ENCODE data around the gene TXNDC15. TPM values are rescaled to one million over a fixed set of nuclear protein-coding genes. Genes with fewer than 3 reads are reported as not detected.
"Not testable (repeated sequence)": the region's sequence is repeated elsewhere in the genome, so short reads cannot be mapped to it uniquely, and the experiment has no call there.

TXNDC15 gene
- total and polyA plus RNA-seq, 4 donors = 29.3 to 53.1 (median 44.2) TPM

DNA sequence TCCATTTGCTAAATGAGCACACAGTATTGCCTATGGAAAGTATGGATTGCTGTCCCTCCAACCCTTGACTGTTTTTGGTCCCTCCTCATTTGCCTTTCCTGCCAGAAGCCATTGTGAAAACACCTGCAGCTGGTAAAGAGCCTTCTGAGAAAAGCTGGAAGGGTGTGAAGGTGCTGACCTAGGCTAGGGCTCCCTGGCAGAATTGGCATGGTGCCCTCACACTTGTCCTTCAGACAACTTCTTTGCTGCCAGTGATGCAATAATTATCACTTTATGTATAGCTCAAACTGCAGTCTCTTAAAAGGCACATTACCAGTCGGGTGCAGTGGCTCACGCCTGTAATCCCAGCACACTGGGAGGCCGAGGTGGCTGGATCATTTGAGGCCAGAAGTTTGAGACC is 4.2 kb downstream of the TXNDC15 start:
- Histone ChIP-seq H3K9ac (ENCODE audit: low read depth in 1 of 2, low read length in 2 of 2) (no peak overlapping the region), H3K36me3 (ENCODE audit: control insufficient read depth in 4 of 4, insufficient read depth in 3 of 4, low read depth in 1 of 4, low read length in 3 of 4) (no peaks in the 10 kb centered on the region), H3K9me3 (ENCODE audit: control insufficient read depth in 4 of 4, low read length in 3 of 4) (no peaks in the 10 kb centered on the region), H3K27ac (ENCODE audit: low read depth in 1 of 2, low read length in 2 of 2) (no peak overlapping the region), H3K27me3 (ENCODE audit: control insufficient read depth in 4 of 4, insufficient read depth in 4 of 4, low read length in 3 of 4) (no peaks in the 10 kb centered on the region), H3K4me3 (ENCODE audit: low read depth in 1 of 3, low read length in 3 of 3) (no peak overlapping the region), H3K4me1 (ENCODE audit: control insufficient read depth in 4 of 4, insufficient read depth in 4 of 4, low read length in 3 of 4) (peaks cover 0 to 11% (median 5%) of the 10 kb centered on the region in 4 donors)
- 91% methylated on average over 3 of the region's 3 CpGs for WGBS
- DNase-seq (ENCODE audit: low spot score) = no peak
- TF ChIP-seq TAF1 (conservative IDR thresholded peaks at IDR 0.05) (no peak), NR2F2 (IDR thresholded peaks at IDR 0.05) (no peak), FOXA1 (IDR thresholded peaks at IDR 0.05) (no peak), HNF4G (IDR thresholded peaks at IDR 0.05) (no peak), EGR1 (IDR thresholded peaks at IDR 0.05; ENCODE audit: low read depth in 2 of 2) (no peak), YY1 (IDR thresholded peaks at IDR 0.05) (no peak), RXRA (IDR thresholded peaks at IDR 0.05) (no peak)
- TF ChIP-seq, protein P1, sequence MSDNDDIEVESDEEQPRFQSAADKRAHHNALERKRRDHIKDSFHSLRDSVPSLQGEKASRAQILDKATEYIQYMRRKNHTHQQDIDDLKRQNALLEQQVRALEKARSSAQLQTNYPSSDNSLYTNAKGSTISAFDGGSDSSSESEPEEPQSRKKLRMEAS (IDR thresholded peaks at IDR 0.05) = no peak

DNA sequence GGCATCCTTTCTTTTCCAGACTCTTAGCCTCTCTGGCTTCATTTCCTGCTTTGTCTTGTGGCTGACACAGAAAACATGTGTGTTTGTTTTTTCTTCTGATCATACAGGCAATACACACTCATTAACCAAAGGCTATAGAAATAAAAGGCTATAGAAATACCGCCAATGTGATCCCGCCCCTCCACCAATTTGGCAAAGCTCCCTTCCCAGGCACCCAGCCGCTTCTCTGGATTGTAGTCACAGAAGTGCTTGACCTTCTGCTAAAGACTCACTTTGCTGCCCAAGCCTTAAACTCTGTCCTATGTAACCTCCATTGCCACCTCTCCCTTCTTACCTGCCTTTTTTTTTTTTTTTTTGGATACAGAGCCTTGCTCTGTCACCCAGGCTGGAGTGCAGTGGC is 5.3 kb downstream of the TXNDC15 start:
- no peak overlapping the region for H3K9ac ChIP-seq (ENCODE audit: low read depth in 1 of 2, low read length in 2 of 2)
- peaks cover 0 to 11% (median 5%) of the 10 kb centered on the region in 4 donors for H3K4me1 ChIP-seq (ENCODE audit: control insufficient read depth in 4 of 4, insufficient read depth in 4 of 4, low read length in 3 of 4)
- no peak for TF ChIP-seq FOXA2 (IDR thresholded peaks at IDR 0.05)
- no peak for TF ChIP-seq HNF4A (conservative IDR thresholded peaks at IDR 0.05)
- no peak for TF ChIP-seq NR2F2 (IDR thresholded peaks at IDR 0.05)
- no peak for TF ChIP-seq RXRA (IDR thresholded peaks at IDR 0.05)
- TF ChIP-seq, protein P2, sequence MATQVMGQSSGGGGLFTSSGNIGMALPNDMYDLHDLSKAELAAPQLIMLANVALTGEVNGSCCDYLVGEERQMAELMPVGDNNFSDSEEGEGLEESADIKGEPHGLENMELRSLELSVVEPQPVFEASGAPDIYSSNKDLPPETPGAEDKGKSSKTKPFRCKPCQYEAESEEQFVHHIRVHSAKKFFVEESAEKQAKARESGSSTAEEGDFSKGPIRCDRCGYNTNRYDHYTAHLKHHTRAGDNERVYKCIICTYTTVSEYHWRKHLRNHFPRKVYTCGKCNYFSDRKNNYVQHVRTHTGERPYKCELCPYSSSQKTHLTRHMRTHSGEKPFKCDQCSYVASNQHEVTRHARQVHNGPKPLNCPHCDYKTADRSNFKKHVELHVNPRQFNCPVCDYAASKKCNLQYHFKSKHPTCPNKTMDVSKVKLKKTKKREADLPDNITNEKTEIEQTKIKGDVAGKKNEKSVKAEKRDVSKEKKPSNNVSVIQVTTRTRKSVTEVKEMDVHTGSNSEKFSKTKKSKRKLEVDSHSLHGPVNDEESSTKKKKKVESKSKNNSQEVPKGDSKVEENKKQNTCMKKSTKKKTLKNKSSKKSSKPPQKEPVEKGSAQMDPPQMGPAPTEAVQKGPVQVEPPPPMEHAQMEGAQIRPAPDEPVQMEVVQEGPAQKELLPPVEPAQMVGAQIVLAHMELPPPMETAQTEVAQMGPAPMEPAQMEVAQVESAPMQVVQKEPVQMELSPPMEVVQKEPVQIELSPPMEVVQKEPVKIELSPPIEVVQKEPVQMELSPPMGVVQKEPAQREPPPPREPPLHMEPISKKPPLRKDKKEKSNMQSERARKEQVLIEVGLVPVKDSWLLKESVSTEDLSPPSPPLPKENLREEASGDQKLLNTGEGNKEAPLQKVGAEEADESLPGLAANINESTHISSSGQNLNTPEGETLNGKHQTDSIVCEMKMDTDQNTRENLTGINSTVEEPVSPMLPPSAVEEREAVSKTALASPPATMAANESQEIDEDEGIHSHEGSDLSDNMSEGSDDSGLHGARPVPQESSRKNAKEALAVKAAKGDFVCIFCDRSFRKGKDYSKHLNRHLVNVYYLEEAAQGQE (IDR thresholded peaks at IDR 0.05) = no peak
- TF ChIP-seq RAD21 (IDR thresholded peaks at IDR 0.05) = no peak
- TF ChIP-seq TAF1 (conservative IDR thresholded peaks at IDR 0.05) = no peak
- H3K4me3 ChIP-seq (ENCODE audit: low read depth in 1 of 3, low read length in 3 of 3) = no peak overlapping the region
- no peak overlapping the region for H3K27ac ChIP-seq (ENCODE audit: low read depth in 1 of 2, low read length in 2 of 2)
- no peaks in the 10 kb centered on the region for H3K9me3 ChIP-seq (ENCODE audit: control insufficient read depth in 4 of 4, low read length in 3 of 4)
- H3K27me3 ChIP-seq (ENCODE audit: control insufficient read depth in 4 of 4, insufficient read depth in 4 of 4, low read length in 3 of 4) = no peaks in the 10 kb centered on the region
- no peak for DNase-seq (ENCODE audit: low spot score)
- WGBS = 85% methylated on average over 3 of the region's 3 CpGs
- no peaks in the 10 kb centered on the region for H3K36me3 ChIP-seq (ENCODE audit: control insufficient read depth in 4 of 4, insufficient read depth in 3 of 4, low read depth in 1 of 4, low read length in 3 of 4)

DNA sequence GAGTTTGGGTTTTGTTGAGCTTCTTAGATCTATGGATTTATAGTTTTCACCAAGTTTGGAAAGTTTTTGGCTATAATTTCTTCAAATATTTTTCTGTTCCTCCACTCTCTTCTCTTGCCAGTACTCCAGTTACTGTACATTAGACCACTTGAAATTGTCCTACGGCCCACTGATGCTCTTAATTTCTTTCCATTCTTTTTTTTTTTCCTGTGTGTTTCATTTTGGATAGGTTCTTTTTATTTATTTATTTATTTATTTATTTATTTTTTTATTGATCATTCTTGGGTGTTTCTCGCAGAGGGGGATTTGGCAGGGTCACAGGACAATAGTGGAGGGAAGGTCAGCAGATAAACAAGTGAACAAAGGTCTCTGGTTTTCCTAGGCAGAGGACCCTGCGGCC is 6.8 kb downstream of the TXNDC15 start:
- H3K4me1 ChIP-seq (ENCODE audit: control insufficient read depth in 4 of 4, insufficient read depth in 4 of 4, low read length in 3 of 4); DNase-seq (ENCODE audit: low spot score); H3K27ac ChIP-seq (ENCODE audit: low read depth in 1 of 2, low read length in 2 of 2); H3K27me3 ChIP-seq (ENCODE audit: control insufficient read depth in 4 of 4, insufficient read depth in 4 of 4, low read length in 3 of 4); H3K4me3 ChIP-seq (ENCODE audit: low read depth in 1 of 3, low read length in 3 of 3); H3K36me3 ChIP-seq (ENCODE audit: control insufficient read depth in 4 of 4, insufficient read depth in 3 of 4, low read depth in 1 of 4, low read length in 3 of 4); H3K9ac ChIP-seq (ENCODE audit: low read depth in 1 of 2, low read length in 2 of 2); H3K9me3 ChIP-seq (ENCODE audit: control insufficient read depth in 4 of 4, low read length in 3 of 4): not testable (repeated sequence)
- 73% methylated on average over 2 of the region's 3 CpGs for WGBS

DNA sequence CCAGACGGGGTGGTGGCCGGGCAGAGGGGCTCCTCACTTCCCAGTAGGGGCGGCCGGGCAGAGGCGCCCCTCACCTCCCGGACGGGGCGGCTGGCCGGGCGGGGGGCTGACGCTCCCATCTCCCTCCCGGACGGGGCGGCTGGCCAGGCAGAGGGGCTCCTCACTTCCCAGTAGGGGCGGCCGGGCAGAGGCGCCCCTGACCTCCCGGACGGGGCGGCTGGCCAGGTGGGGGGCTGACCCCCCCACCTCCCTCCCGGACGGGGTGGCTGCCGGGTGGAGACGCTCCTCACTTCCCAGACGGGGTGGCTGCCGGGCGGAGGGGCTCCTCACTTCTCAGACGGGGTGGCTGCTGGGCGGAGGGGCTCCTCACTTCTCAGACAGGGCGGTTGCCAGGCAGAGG is 7.5 kb downstream of the TXNDC15 start:
- H3K27me3 ChIP-seq (ENCODE audit: control insufficient read depth in 4 of 4, insufficient read depth in 4 of 4, low read length in 3 of 4); DNase-seq (ENCODE audit: low spot score); H3K4me1 ChIP-seq (ENCODE audit: control insufficient read depth in 4 of 4, insufficient read depth in 4 of 4, low read length in 3 of 4); H3K4me3 ChIP-seq (ENCODE audit: low read depth in 1 of 3, low read length in 3 of 3); H3K9ac ChIP-seq (ENCODE audit: low read depth in 1 of 2, low read length in 2 of 2); H3K36me3 ChIP-seq (ENCODE audit: control insufficient read depth in 4 of 4, insufficient read depth in 3 of 4, low read depth in 1 of 4, low read length in 3 of 4); H3K27ac ChIP-seq (ENCODE audit: low read depth in 1 of 2, low read length in 2 of 2); H3K9me3 ChIP-seq (ENCODE audit: control insufficient read depth in 4 of 4, low read length in 3 of 4): not testable (repeated sequence)
- 97% methylated on average over 25 of the region's 30 CpGs for WGBS

All from liver (tissue), 9 donors.